ENCODE results near the gene PPP6R2. TPM values are rescaled to one million over a fixed set of nuclear protein-coding genes. Genes with fewer than 3 reads are reported as not detected.

The PPP6R2 gene
- total RNA-seq, 1 experiment from 2014 or later: 54.1 TPM

- no peak for DNase-seq (ENCODE audit: low spot score)
Measured at GRCh38 chr22:50467341-50467740, 124.2 kb downstream of the PPP6R2 start.

DNA sequence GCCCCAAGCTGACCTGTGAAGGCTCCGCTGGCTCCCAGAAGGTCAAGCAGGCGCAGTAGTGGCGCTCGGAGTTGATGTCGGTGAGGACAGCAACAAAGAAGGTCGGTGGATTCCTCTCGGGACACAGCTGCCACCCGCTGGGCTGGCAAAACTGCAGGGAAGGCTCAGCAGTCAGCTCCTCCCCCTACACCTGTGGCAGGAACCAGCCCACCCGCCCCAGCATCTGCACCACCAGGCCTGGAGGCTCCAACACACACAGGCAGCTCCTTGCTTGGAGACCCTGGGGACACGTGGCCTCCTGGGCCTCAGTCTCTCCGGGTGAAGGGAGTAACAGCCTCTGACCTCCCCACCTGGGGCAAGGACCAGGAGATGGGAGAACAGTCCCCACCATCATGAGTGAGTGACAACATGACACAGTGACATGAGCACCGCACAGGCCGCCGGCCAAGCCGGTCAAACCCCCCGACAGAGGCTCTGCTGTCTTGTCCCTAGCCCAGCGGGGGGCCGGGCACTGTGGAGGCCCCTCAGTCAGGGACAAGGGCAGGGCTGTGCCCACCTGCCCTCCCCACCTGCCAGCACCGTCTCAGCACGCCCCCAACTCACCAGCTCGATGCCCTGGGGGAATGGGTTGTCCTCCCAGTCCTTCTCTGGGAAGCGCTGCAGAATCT, 124.8 kb downstream of the PPP6R2 start:
- DNase-seq (ENCODE audit: low spot score): no peak

GRCh38 chr22:50468626-50469025, 125.5 kb downstream of the PPP6R2 start:
- DNase-seq (ENCODE audit: low spot score): no peak

- DNase-seq (ENCODE audit: low spot score): peak; percentile 31
Measured at GRCh38 chr22:50469377-50470305, 126.5 kb downstream of the PPP6R2 start.

DNA sequence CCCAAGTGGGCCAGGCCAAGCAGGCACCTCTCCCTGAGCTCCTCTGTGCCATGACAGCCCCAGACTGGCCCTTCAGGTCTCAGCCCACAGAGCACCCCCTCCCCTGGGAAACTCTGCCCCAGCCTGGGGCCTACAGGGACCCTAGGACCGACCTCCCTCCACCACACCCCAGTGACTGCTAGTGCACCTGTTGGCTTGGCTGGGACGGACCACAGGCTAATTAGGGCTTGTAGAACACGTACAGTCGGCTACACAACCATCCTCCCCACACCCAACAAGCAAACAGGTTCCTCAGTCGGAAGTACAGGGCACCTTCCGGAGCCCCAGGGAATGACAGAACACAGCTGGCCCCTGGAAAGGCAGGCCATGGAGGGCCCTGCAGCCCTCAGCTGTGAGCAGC, 127.4 kb downstream of the PPP6R2 start:
- no peak for DNase-seq (ENCODE audit: low spot score)

GRCh38 chr22:50471197-50471847, 128.2 kb downstream of the PPP6R2 start:
- no peak for DNase-seq (ENCODE audit: low spot score)

DNA sequence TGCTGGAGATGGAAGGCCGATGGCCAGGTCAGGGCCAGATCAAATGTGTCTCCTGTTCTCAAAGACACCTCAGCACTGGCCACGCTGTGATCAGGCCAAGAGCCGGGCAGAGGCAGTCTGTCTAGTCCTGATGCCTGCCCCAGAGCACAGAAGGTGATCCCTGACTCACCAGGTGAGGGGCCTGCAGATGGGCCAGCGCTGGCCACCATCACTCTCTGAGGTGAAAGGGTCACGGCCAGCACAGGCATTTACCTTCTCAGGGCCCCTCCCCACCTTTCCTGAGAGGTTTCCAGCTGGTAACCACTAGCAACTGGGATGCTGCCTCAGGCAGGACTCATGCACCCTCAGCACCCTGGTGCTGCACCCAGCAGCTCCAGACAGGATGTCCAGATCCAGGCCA, 128.8 kb downstream of the PPP6R2 start:
- DNase-seq (ENCODE audit: low spot score): no peak

DNA sequence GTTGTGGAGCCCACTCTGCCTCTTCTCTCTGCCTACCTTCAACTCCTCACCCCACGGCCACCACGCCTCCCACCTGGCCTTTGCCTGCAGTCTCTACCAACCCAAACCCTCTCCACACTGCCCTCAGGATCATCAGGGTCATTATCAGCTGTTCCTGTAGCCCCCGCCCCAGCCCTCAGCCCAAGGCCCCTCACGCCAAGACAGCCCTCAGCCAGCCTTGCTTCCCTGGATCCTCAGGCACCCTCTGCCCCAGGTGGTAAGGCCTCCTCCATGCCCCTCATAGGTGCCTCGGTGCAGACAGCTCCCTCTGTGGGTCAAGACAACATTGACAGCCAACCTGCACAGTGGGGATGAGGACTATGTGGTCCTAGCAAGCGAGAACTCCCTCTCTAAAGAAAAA, 130.0 kb downstream of the PPP6R2 start:
- DNase-seq (ENCODE audit: low spot score): no peak

GRCh38 chr22:50473855-50474671, 130.9 kb downstream of the PPP6R2 start:
- no peak for DNase-seq (ENCODE audit: low spot score)

GRCh38 chr22:50474710-50475651, 131.9 kb downstream of the PPP6R2 start, which contains the start of gene SBF1:
SBF1 (minus strand) TSS chr22:50475035; CDS start chr22:50474840, 195 bp downstream.
- DNase-seq (ENCODE audit: low spot score): peak; percentile 82

DNA sequence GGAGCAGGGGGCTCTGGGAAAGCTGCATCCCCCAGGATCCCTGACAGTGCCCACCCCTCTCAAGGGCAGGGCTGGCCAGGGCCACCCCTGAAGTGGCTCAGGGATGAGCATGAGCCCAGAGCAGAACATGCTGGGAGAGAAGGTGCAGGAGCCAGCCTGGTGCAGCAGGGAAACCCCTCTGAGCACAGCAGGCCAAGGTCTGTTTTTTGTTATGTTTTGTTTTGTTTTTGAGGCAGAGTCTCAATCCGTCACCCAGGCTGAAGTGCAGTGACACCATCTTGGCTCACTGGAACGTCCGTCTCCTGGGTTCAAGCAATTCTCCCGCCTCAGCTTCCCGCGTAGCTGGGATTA, 132.5 kb downstream of the PPP6R2 start:
- DNase-seq (ENCODE audit: low spot score): no peak

DNA sequence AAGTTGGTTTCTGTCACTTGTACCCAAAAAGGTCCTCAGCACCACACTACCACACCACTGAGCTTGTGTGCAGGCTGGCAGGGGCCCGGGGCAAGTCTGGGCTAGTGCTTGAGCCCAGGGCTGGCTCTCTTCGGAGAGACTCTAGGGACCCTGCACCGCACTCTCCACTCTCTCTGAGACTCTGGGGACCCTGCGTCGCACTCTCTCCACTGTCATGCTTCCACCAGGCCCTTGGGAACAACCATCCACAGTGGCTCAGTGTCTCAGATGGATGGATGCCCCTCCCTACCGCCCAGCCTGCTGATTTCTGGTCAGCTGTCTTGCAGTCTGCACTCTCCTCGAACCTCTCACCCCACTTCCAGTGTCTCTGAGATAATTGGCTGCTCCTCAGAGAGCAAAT, 133.7 kb downstream of the PPP6R2 start:
- no peak for DNase-seq (ENCODE audit: low spot score)

DNA sequence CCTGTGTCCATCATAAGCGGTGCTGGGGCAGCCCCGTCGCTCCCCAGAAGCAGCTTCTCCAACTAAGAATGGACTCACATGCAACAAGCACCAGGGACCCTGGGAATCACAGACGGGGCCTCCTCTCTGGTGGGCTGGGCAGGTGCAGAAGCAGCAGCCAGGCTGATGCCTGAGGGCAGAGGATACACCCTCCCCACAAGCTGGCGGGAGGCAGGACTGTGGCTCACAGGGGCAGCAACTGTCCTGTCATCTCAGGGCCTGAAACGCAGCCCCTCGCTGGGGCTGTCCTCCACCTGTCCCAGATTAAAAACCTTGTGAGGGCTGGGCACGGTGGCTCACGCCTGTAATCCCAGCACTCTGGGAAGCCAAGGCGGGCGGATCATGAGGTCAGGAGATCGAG, 134.8 kb downstream of the PPP6R2 start:
- DNase-seq (ENCODE audit: low spot score): no peak

DNA sequence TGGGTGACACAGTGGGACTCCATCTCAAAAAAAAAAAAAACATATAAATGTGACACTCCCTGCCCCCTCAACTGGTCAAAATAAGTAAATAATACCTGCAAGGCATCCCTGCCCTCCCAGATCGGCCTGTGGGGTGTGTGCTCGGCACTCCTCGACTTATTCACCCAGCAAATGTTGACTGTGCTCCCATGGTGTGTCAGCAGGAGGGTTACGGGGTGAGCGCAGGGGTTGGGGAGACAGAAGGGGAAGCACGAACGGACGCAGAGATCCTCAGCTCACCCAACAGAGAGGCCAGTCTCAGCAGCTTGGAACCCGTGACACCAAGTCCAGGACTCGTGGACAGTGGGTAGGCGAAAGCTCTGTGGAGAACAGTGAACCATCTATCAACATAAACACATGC, 136.6 kb downstream of the PPP6R2 start:
- DNase-seq (ENCODE audit: low spot score): no peak

DNA sequence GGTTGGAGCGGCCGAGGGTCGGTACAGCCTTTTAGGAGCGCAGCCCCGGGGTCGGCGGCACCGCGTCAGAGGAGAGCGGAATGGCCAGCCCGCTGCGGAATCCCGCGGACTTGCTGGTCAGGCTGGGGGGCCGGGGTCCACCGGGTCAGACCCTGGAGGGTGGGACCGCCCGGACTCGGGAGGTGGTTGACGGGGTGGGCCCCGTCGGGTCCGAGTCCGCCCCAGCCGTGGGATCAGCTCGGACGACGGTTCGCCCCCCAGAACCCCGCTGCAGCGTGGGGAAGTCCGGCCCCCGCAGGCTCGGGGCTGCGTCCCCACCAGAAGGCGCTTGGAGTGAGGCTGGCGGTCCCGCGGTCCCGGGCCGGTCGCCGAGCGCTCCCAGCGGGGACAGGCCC, 137.9 kb downstream of the PPP6R2 start:
- DNase-seq (ENCODE audit: low spot score): no peak

- no peak for DNase-seq (ENCODE audit: low spot score)
Measured at GRCh38 chr22:50481440-50482106, 138.4 kb downstream of the PPP6R2 start, which contains the start of gene ADM2. ADM2 (plus strand) TSS chr22:50481543; CDS start chr22:50481848, 305 bp downstream.

GRCh38 chr22:50482107-50483074, 139.3 kb downstream of the PPP6R2 start:
- DNase-seq (ENCODE audit: low spot score): no peak

DNA sequence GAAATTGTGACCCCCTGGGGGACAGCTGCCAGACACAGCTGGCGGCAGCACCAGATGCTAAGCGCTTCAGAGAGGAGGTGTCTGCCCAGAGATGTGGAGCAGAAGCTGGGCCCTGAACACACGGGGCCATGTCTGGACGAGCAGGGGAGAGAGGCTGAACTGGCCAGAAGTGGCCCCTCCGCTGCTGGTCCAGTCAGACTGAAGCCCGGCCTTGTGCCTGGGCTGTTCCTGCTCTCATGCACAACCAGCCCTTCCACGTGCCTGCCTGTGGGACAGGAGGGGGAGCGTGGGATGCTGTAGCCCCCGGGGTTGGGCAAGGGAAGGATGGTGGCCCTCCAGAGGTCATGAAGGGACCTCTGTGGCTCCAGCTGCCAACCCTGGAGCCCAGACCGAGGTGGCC, 140.0 kb downstream of the PPP6R2 start:
- no peak for DNase-seq (ENCODE audit: low spot score)

Data from HT-29 (cell line).